Ishikawa (cell line): ENCODE measurements around the gene ERMN.

Experiments used
- CEBPB ChIP-seq: IDR thresholded peaks from 2 replicates; pipeline ENCODE4 v1.6.1; 2012
- CREB1 ChIP-seq: IDR thresholded peaks from 2 replicates; pipeline ENCODE4 v1.6.1; 2012; ENCODE audit warnings: low read depth
- EGR1 ChIP-seq: IDR thresholded peaks from 2 replicates; pipeline ENCODE4 v1.6.1; 2012
- EP300 ChIP-seq: IDR thresholded peaks from 2 replicates; pipeline ENCODE4 v1.6.1; 2012; ENCODE audit warnings: borderline replicate concordance
- FOXM1 ChIP-seq: IDR thresholded peaks from 2 replicates; pipeline ENCODE4 v1.6.1; 2012; ENCODE audit warnings: low read depth, borderline replicate concordance
- MAX ChIP-seq: IDR thresholded peaks from 2 replicates; pipeline ENCODE4 v1.6.1; 2012
- NFIC ChIP-seq: IDR thresholded peaks from 2 replicates; pipeline ENCODE4 v1.6.1; 2012
- RAD21 ChIP-seq: IDR thresholded peaks from 2 replicates; pipeline ENCODE4 v1.6.1; 2012; ENCODE audit warnings: low read depth
- TAF1 ChIP-seq: IDR thresholded peaks from 2 replicates; pipeline ENCODE4 v1.6.1; 2012; ENCODE audit warnings: low read depth, mild to moderate bottlenecking
- TCF12 ChIP-seq: IDR thresholded peaks from 2 replicates; pipeline ENCODE4 v1.6.1; 2012; ENCODE audit warnings: low read depth
- TEAD4 ChIP-seq: IDR thresholded peaks from 2 replicates; pipeline ENCODE4 v1.6.1; 2012
- USF1 ChIP-seq: IDR thresholded peaks from 2 replicates; pipeline ENCODE4 v1.6.1; 2012
- YY1 ChIP-seq: IDR thresholded peaks from 2 replicates; pipeline ENCODE4 v1.6.1; 2012; ENCODE audit warnings: low read depth
- ZBTB7A ChIP-seq: IDR thresholded peaks from 2 replicates; pipeline ENCODE4 v1.6.1; 2012; ENCODE audit warnings: low read depth
- TF ChIP-seq, protein P1 (sequence below): IDR thresholded peaks from 2 replicates; pipeline ENCODE4 v1.6.1; 2012; ENCODE audit warnings: low read depth, mild to moderate bottlenecking

ERMN gene

GRCh38 chr2:157333304-157334047 is 7.9 kb upstream of the ERMN start:
- no peak for TF ChIP-seq MAX
- no peak for TF ChIP-seq TCF12

DNA sequence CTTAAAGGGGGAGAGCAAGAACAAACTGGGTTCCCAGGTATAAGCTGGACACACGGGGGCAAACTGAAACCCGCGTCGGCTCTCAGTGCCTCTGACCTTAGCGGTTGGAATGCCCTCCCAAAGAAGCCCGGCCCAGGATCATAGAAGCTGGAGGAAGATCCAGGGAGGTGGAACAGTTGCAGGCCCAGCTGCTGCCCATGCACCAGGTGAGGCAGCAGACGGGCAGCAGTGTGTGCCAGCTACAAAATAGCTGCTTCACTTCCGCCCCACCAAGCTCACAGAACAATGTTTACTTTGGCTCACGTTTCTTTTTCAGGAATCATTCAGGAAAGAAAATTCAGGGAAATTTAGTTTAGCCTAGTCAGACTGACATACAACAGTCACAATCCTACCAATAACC is 3.9 kb upstream of the ERMN start:
- TF ChIP-seq TAF1 (no peak), USF1 (no peak), RAD21 (no peak), MAX (no peak), NFIC (no peak), CREB1 (no peak), TCF12 (no peak), ZBTB7A (no peak), FOXM1 (no peak), EP300 (no peak), CEBPB (no peak)
- TF ChIP-seq, protein P1, sequence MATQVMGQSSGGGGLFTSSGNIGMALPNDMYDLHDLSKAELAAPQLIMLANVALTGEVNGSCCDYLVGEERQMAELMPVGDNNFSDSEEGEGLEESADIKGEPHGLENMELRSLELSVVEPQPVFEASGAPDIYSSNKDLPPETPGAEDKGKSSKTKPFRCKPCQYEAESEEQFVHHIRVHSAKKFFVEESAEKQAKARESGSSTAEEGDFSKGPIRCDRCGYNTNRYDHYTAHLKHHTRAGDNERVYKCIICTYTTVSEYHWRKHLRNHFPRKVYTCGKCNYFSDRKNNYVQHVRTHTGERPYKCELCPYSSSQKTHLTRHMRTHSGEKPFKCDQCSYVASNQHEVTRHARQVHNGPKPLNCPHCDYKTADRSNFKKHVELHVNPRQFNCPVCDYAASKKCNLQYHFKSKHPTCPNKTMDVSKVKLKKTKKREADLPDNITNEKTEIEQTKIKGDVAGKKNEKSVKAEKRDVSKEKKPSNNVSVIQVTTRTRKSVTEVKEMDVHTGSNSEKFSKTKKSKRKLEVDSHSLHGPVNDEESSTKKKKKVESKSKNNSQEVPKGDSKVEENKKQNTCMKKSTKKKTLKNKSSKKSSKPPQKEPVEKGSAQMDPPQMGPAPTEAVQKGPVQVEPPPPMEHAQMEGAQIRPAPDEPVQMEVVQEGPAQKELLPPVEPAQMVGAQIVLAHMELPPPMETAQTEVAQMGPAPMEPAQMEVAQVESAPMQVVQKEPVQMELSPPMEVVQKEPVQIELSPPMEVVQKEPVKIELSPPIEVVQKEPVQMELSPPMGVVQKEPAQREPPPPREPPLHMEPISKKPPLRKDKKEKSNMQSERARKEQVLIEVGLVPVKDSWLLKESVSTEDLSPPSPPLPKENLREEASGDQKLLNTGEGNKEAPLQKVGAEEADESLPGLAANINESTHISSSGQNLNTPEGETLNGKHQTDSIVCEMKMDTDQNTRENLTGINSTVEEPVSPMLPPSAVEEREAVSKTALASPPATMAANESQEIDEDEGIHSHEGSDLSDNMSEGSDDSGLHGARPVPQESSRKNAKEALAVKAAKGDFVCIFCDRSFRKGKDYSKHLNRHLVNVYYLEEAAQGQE: no peak

GRCh38 chr2:157327621-157328500 is 2.2 kb upstream of the ERMN start:
- TF ChIP-seq USF1: no peak
- TF ChIP-seq RAD21: peak; percentile 62

GRCh38 chr2:157327200-157327599 is 1.6 kb upstream of the ERMN start:
- TF ChIP-seq MAX (no peak), TEAD4 (no peak), EGR1 (no peak), TCF12 (no peak), USF1 (no peak), CREB1 (no peak), NFIC (no peak), FOXM1 (no peak), ZBTB7A (no peak), CEBPB (no peak), TAF1 (no peak)

- TF ChIP-seq TAF1: no peak
- no peak for TF ChIP-seq TCF12
- no peak for TF ChIP-seq USF1
- no peak for TF ChIP-seq MAX
- no peak for TF ChIP-seq TEAD4
- TF ChIP-seq, protein P1: no peak
- no peak for TF ChIP-seq ZBTB7A
- TF ChIP-seq RAD21: no peak
- TF ChIP-seq NFIC: no peak
- no peak for TF ChIP-seq CEBPB
- TF ChIP-seq EGR1: no peak
- no peak for TF ChIP-seq FOXM1
- TF ChIP-seq YY1: no peak
- no peak for TF ChIP-seq EP300
- no peak for TF ChIP-seq CREB1
Measured at GRCh38 chr2:157326698-157327097, 1.1 kb upstream of the ERMN start.
